ENCODE data around the gene RAB14. TPM values are rescaled to one million over a fixed set of nuclear protein-coding genes. Genes with fewer than 3 reads are reported as not detected.

The RAB14 gene
- total RNA-seq, 1 donor from 2014 or later = 35.9 TPM

GRCh38 chr9:121154782-121155181 lies 46.9 kb downstream of the RAB14 start:
- TF ChIP-seq EZH2 (IDR thresholded peaks at IDR 0.05) (no peak), CTCF (IDR thresholded peaks at IDR 0.05) (no peak), EZH2phosphoT487 (IDR thresholded peaks at IDR 0.05) (no peak)
- Histone ChIP-seq H3K9me3 (ENCODE audit: low read depth) (no peaks in the 10 kb centered on the region), H3K27ac (no peak overlapping the region), H3K79me2 (ENCODE audit: low read depth) (no peaks in the 10 kb centered on the region), H3F3A (ENCODE audit: low read depth) (no peaks in the 10 kb centered on the region), H4K20me1 (ENCODE audit: low read depth) (no peaks in the 10 kb centered on the region), H3K36me3 (no peaks in the 10 kb centered on the region), H3K4me2 (no peak overlapping the region), H3K4me3 (no peak overlapping the region), H2AFZ (replicated peaks) (no peak overlapping the region), H3K27me3 (no peaks in the 10 kb centered on the region), H3K4me1 (no peaks in the 10 kb centered on the region), H3K9ac (no peak overlapping the region)
- H3K4me3 Mint-ChIP-seq = no peak overlapping the region
- peaks cover 23% of the 10 kb centered on the region for H3K36me3 Mint-ChIP-seq
- H3K4me1 Mint-ChIP-seq = no peaks in the 10 kb centered on the region
- no peak for DNase-seq (ENCODE audit: low spot score)
- H3K9me3 Mint-ChIP-seq = no peaks in the 10 kb centered on the region
- peak overlapping the region; percentile 62 for H3K27ac Mint-ChIP-seq
- no peaks in the 10 kb centered on the region for H3K27me3 Mint-ChIP-seq (ENCODE audit: insufficient read depth, low read depth)

- Histone ChIP-seq H3K4me3 (no peak overlapping the region), H3K4me1 (no peaks in the 10 kb centered on the region), H3K27ac (no peak overlapping the region), H3K4me2 (no peak overlapping the region), H3K79me2 (ENCODE audit: low read depth) (no peaks in the 10 kb centered on the region), H4K20me1 (ENCODE audit: low read depth) (no peaks in the 10 kb centered on the region), H3K36me3 (no peaks in the 10 kb centered on the region), H2AFZ (replicated peaks) (no peak overlapping the region), H3K9ac (no peak overlapping the region), H3F3A (ENCODE audit: low read depth) (no peaks in the 10 kb centered on the region), H3K9me3 (ENCODE audit: low read depth) (no peaks in the 10 kb centered on the region), H3K27me3 (no peaks in the 10 kb centered on the region)
- H3K9me3 Mint-ChIP-seq = no peaks in the 10 kb centered on the region
- no peak overlapping the region for H3K4me3 Mint-ChIP-seq
- H3K4me1 Mint-ChIP-seq = no peaks in the 10 kb centered on the region
- no peaks in the 10 kb centered on the region for H3K27me3 Mint-ChIP-seq (ENCODE audit: insufficient read depth, low read depth)
- peaks cover 22% of the 10 kb centered on the region for H3K36me3 Mint-ChIP-seq
- DNase-seq (ENCODE audit: low spot score) = no peak
- TF ChIP-seq CTCF (IDR thresholded peaks at IDR 0.05) = no peak
- no peak for TF ChIP-seq EZH2phosphoT487 (IDR thresholded peaks at IDR 0.05)
- TF ChIP-seq EZH2 (IDR thresholded peaks at IDR 0.05) = no peak
- no peak overlapping the region for H3K27ac Mint-ChIP-seq
Observed at GRCh38 chr9:121153642-121154041, 48.0 kb downstream of the RAB14 start.

GRCh38 chr9:121150188-121150587 lies 51.5 kb downstream of the RAB14 start:
- no peaks in the 10 kb centered on the region for H3K9me3 Mint-ChIP-seq
- no peak overlapping the region for H2AFZ ChIP-seq (replicated peaks)
- H3F3A ChIP-seq (ENCODE audit: low read depth) = no peaks in the 10 kb centered on the region
- no peak overlapping the region for H3K27ac Mint-ChIP-seq
- no peak overlapping the region for H3K27ac ChIP-seq
- H3K4me2 ChIP-seq = no peak overlapping the region
- no peaks in the 10 kb centered on the region for H3K79me2 ChIP-seq (ENCODE audit: low read depth)
- H3K36me3 Mint-ChIP-seq = peaks cover 27% of the 10 kb centered on the region
- H3K27me3 ChIP-seq = no peaks in the 10 kb centered on the region
- H3K9me3 ChIP-seq (ENCODE audit: low read depth) = no peaks in the 10 kb centered on the region
- DNase-seq (ENCODE audit: low spot score) = no peak
- H3K27me3 Mint-ChIP-seq (ENCODE audit: insufficient read depth, low read depth) = no peaks in the 10 kb centered on the region
- no peaks in the 10 kb centered on the region for H3K4me1 Mint-ChIP-seq
- no peaks in the 10 kb centered on the region for H3K36me3 ChIP-seq
- H3K4me1 ChIP-seq = no peaks in the 10 kb centered on the region
- H3K4me3 ChIP-seq = no peak overlapping the region
- no peak overlapping the region for H3K4me3 Mint-ChIP-seq
- no peak overlapping the region for H3K9ac ChIP-seq
- no peak for TF ChIP-seq EZH2 (IDR thresholded peaks at IDR 0.05)
- no peak for TF ChIP-seq CTCF (IDR thresholded peaks at IDR 0.05)
- TF ChIP-seq EZH2phosphoT487 (IDR thresholded peaks at IDR 0.05) = no peak
- H4K20me1 ChIP-seq (ENCODE audit: low read depth) = no peaks in the 10 kb centered on the region

Measured in neural progenitor cell (in vitro differentiated cells).